ENCODE results near the gene WNK2.

DNA sequence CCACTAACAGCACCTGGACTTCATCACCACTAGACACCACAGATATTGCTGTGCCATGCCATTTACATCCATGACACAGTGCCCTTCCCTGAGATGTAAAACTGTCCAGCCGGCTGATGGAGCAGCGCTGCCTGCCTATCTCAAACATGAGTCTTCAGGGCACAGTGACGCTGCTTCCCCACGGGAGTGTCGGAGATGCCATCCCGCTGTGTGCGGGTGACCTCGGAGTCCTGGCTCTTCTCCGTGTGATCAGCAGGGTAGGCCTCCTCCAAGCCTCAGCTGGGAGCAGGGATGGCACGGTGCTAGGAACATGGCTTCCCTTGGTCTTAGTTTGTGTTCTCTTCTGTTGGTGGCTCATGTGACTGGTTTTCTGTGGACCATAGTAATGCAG is 137.3 kb downstream of the WNK2 start:
- TF ChIP-seq, protein P1, sequence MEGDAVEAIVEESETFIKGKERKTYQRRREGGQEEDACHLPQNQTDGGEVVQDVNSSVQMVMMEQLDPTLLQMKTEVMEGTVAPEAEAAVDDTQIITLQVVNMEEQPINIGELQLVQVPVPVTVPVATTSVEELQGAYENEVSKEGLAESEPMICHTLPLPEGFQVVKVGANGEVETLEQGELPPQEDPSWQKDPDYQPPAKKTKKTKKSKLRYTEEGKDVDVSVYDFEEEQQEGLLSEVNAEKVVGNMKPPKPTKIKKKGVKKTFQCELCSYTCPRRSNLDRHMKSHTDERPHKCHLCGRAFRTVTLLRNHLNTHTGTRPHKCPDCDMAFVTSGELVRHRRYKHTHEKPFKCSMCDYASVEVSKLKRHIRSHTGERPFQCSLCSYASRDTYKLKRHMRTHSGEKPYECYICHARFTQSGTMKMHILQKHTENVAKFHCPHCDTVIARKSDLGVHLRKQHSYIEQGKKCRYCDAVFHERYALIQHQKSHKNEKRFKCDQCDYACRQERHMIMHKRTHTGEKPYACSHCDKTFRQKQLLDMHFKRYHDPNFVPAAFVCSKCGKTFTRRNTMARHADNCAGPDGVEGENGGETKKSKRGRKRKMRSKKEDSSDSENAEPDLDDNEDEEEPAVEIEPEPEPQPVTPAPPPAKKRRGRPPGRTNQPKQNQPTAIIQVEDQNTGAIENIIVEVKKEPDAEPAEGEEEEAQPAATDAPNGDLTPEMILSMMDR (IDR thresholded peaks at IDR 0.05; ENCODE audit: low read depth, low read length), result no peak
- TF ChIP-seq EZH2phosphoT487 (IDR thresholded peaks at IDR 0.05; ENCODE audit: low read depth), result no peak

All from OCI-LY3 (cell line).